Osteoblast (primary cell): ENCODE measurements around the gene SLC22A15. TPM values are rescaled to one million over a fixed set of nuclear protein-coding genes. Genes with fewer than 3 reads are reported as not detected.

ENCODE experiments used
- DNase-seq: peaks from one replicate; pipeline ENCODE4 v3.0.0; 2011; ENCODE audit warnings: low spot score, mixed read lengths; ENCODE audit not compliant: insufficient read length; ENCODE audit errors: missing footprints
- H2AFZ ChIP-seq: 2 replicates; pipeline ENCODE4 v1.6.0; 2011; ENCODE audit warnings: mild to moderate bottlenecking, low read length
- H3K27ac ChIP-seq: 2 replicates; pipeline ENCODE4 v1.5.1; 2011; ENCODE audit warnings: mild to moderate bottlenecking, low read depth, low read length, moderate library complexity
- H3K27me3 ChIP-seq: 2 replicates; pipeline ENCODE4 v1.6.0; 2012; ENCODE audit warnings: mild to moderate bottlenecking, control low read depth, inconsistent platforms, low read length, moderate library complexity; ENCODE audit not compliant: insufficient read depth
- H3K36me3 ChIP-seq: 2 replicates; pipeline ENCODE4 v1.5.1; 2011; ENCODE audit warnings: mild to moderate bottlenecking, low read length, control low read depth, moderate library complexity; ENCODE audit not compliant: insufficient read depth
- H3K4me1 ChIP-seq: 2 replicates; pipeline ENCODE4 v1.5.1; 2011; ENCODE audit warnings: mild to moderate bottlenecking, low read length, control low read depth, moderate library complexity; ENCODE audit not compliant: insufficient read depth
- H3K4me2 ChIP-seq: 2 replicates; pipeline ENCODE4 v1.6.0; 2011; ENCODE audit warnings: mild to moderate bottlenecking, low read length; ENCODE audit not compliant: insufficient read depth
- H3K4me3 ChIP-seq: fragments of 200-600 bp; sonication (generic); 3 replicates; pipeline ENCODE4 v1.5.1; 2012; ENCODE audit warnings: mild to moderate bottlenecking, low read length, inconsistent platforms; ENCODE audit not compliant: insufficient read depth
- H3K79me2 ChIP-seq: 2 replicates; pipeline ENCODE4 v1.6.0; 2012; ENCODE audit warnings: mild to moderate bottlenecking, low read length, control low read depth, inconsistent platforms; ENCODE audit not compliant: insufficient read depth
- H3K9me3 ChIP-seq: 2 replicates; pipeline ENCODE4 v1.5.1; 2011; ENCODE audit warnings: low read depth, low read length, control low read depth
- H4K20me1 ChIP-seq: 2 replicates; pipeline ENCODE4 v1.6.0; 2012; ENCODE audit warnings: mild to moderate bottlenecking, low read length, control low read depth; ENCODE audit not compliant: insufficient read depth
- CTCF ChIP-seq: IDR thresholded peaks from 2 replicates; pipeline ENCODE4 v1.5.1; 2011; ENCODE audit warnings: mild to moderate bottlenecking, low read depth, low read length, moderate library complexity; ENCODE audit errors: extremely low read depth
- total RNA-seq: library from RNA; depleted of rRNA; stranded (reverse); fragments of >200 nt; gene quantifications from 2 replicates; pipeline ENCODE4 v1.2.3, GENCODE V29; 2012

SLC22A15 gene
- total RNA-seq, 1 donor: 14.5 TPM

GRCh38 chr1:115952547-115952946 lies 23.8 kb upstream of the SLC22A15 start:
- Histone ChIP-seq H2AFZ (no peak overlapping the region), H3K4me3 (no peak overlapping the region), H3K36me3 (no peaks in the 10 kb centered on the region), H3K4me1 (peaks cover 3% of the 10 kb centered on the region), H3K9me3 (no peaks in the 10 kb centered on the region), H3K27ac (no peak overlapping the region), H3K27me3 (peaks cover 5% of the 10 kb centered on the region), H3K79me2 (no peaks in the 10 kb centered on the region), H4K20me1 (no peaks in the 10 kb centered on the region), H3K4me2 (no peak overlapping the region)
- no peak for TF ChIP-seq CTCF
- DNase-seq: no peak

GRCh38 chr1:115953180-115953579 lies 23.1 kb upstream of the SLC22A15 start:
- TF ChIP-seq CTCF: no peak
- Histone ChIP-seq H4K20me1 (no peaks in the 10 kb centered on the region), H3K27ac (no peak overlapping the region), H2AFZ (no peak overlapping the region), H3K36me3 (no peaks in the 10 kb centered on the region), H3K4me1 (peaks cover 3% of the 10 kb centered on the region), H3K79me2 (no peaks in the 10 kb centered on the region), H3K4me3 (no peak overlapping the region), H3K27me3 (peaks cover 6% of the 10 kb centered on the region), H3K4me2 (no peak overlapping the region), H3K9me3 (no peaks in the 10 kb centered on the region)
- no peak for DNase-seq

- Histone ChIP-seq H4K20me1 (no peaks in the 10 kb centered on the region), H3K4me3 (no peak overlapping the region), H3K27me3 (peaks cover 6% of the 10 kb centered on the region), H3K9me3 (no peaks in the 10 kb centered on the region), H3K27ac (no peak overlapping the region), H2AFZ (no peak overlapping the region), H3K36me3 (no peaks in the 10 kb centered on the region), H3K4me2 (no peak overlapping the region), H3K4me1 (no peaks in the 10 kb centered on the region), H3K79me2 (no peaks in the 10 kb centered on the region)
- TF ChIP-seq CTCF: no peak
- DNase-seq: no peak
These were observed 21.6 kb upstream of the SLC22A15 start for GRCh38 chr1:115954684-115955083.

GRCh38 chr1:115955228-115955627 lies 21.1 kb upstream of the SLC22A15 start:
- Histone ChIP-seq H3K4me1 (no peaks in the 10 kb centered on the region), H2AFZ (no peak overlapping the region), H3K4me2 (no peak overlapping the region), H4K20me1 (no peaks in the 10 kb centered on the region), H3K36me3 (no peaks in the 10 kb centered on the region), H3K27ac (no peak overlapping the region), H3K4me3 (no peak overlapping the region), H3K27me3 (peaks cover 6% of the 10 kb centered on the region), H3K79me2 (no peaks in the 10 kb centered on the region), H3K9me3 (no peaks in the 10 kb centered on the region)
- no peak for DNase-seq
- TF ChIP-seq CTCF: no peak
